Measurements from ENCODE around the gene GRIK4.

Gene GRIK4

GRCh38 chr11:120554766-120555432 lies 43.4 kb downstream of the GRIK4 start:
- DNase-seq: no peak

GRCh38 chr11:120555433-120555773 lies 43.9 kb downstream of the GRIK4 start:
- no peak for DNase-seq

GRCh38 chr11:120556797-120557196 lies 45.2 kb downstream of the GRIK4 start:
- DNase-seq: no peak

- DNase-seq: no peak
Observed at GRCh38 chr11:120558744-120559431, 47.3 kb downstream of the GRIK4 start.

GRCh38 chr11:120561286-120561685 lies 49.7 kb downstream of the GRIK4 start:
- DNase-seq: no peak

GRCh38 chr11:120562806-120563425 lies 51.4 kb downstream of the GRIK4 start:
- DNase-seq: no peak

- no peak for DNase-seq
Observed at GRCh38 chr11:120563703-120564572, 52.4 kb downstream of the GRIK4 start.

GRCh38 chr11:120564573-120565311 lies 53.2 kb downstream of the GRIK4 start:
- DNase-seq: no peak

- DNase-seq: no peak
Observed at GRCh38 chr11:120565466-120566155, 54.1 kb downstream of the GRIK4 start.

- no peak for DNase-seq
Observed at GRCh38 chr11:120566176-120566575, 54.6 kb downstream of the GRIK4 start.

GRCh38 chr11:120568572-120569307 lies 57.2 kb downstream of the GRIK4 start:
- DNase-seq: no peak

- no peak for DNase-seq
Observed at GRCh38 chr11:120569861-120570260, 58.3 kb downstream of the GRIK4 start.

- DNase-seq: no peak
Observed at GRCh38 chr11:120571476-120571875, 59.9 kb downstream of the GRIK4 start.

GRCh38 chr11:120573756-120574354 lies 62.3 kb downstream of the GRIK4 start:
- no peak for DNase-seq

- DNase-seq: no peak
Observed at GRCh38 chr11:120574876-120575275, 63.3 kb downstream of the GRIK4 start.

- no peak for DNase-seq
Observed at GRCh38 chr11:120575461-120575860, 63.9 kb downstream of the GRIK4 start.

GRCh38 chr11:120576606-120577005 lies 65.1 kb downstream of the GRIK4 start:
- no peak for DNase-seq

- DNase-seq: no peak
Observed at GRCh38 chr11:120577041-120577440, 65.5 kb downstream of the GRIK4 start.

- DNase-seq: no peak
Observed at GRCh38 chr11:120577624-120578363, 66.2 kb downstream of the GRIK4 start.

GRCh38 chr11:120578596-120579154 lies 67.1 kb downstream of the GRIK4 start:
- DNase-seq: no peak

Data from NCI-H187 (cell line).